GM23248 (cell line): ENCODE results near the gene GOLGA8R.
"Not testable (repeated sequence)": the region's sequence is repeated elsewhere in the genome, so short reads cannot be mapped to it uniquely, and the experiment has no call there.

ENCODE experiments used
- EZH2 ChIP-seq: fragments of 200-600 bp; sonication (generic); IDR thresholded peaks from 2 replicates; pipeline ENCODE4 v1.6.1; 2018; ENCODE audit warnings: antibody characterized with exemption, mild to moderate bottlenecking; ENCODE audit not compliant: insufficient read depth, poor library complexity, severe bottlenecking
- EZH2phosphoT487 ChIP-seq: fragments of 200-600 bp; sonication (generic); IDR thresholded peaks from 2 replicates; pipeline ENCODE4 v1.6.1; 2018; ENCODE audit warnings: antibody characterized with exemption, moderate library complexity, mild to moderate bottlenecking, low read depth; ENCODE audit not compliant: insufficient read depth

DNA sequence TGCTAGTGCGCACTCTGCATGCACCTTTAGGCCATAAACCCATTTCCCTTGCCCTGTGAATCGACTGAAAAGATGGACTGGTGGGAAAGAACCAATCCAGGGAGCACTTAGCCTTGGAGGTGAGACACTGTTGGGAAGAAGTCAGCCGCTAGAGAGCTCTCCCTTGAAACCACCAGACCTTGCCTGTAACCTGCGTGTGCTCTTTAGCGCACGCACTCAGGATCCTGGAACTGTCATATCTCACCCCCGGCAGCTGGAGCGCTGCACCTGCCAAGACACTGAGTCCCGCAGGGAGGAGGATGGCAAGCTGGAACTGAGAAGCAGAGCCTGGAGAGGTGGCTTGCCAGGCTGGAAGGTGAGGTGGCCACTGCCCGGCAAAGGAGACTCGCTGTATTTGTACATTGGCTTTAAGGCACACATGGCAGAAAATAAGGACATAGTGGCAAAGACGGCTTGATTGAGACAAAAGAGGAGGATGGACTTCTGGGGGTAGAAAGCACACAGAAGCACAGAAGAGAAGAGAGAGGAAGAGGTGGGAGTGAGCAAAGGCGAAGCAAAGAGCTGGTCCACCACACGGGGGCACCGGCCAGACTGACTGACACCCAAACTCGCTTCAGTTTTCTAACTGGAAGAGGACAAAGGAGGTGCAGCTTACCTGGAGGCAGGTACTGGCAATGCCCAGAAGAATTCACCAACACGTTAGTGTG is 37.5 kb downstream of the GOLGA8R start:
- TF ChIP-seq EZH2phosphoT487, EZH2: not testable (repeated sequence)
